Neural cell (in vitro differentiated cells): ENCODE data around the gene SPDYE1.
"Not testable (repeated sequence)": the region's sequence is repeated elsewhere in the genome, so short reads cannot be mapped to it uniquely, and the experiment has no call there.

Source experiments
- EP300 ChIP-seq: fragments of 450-650 bp; conservative IDR thresholded peaks from 2 replicates; pipeline ENCODE4 v1.6.1; 2014; ENCODE audit warnings: antibody characterized with exemption, mild to moderate bottlenecking, moderate library complexity; ENCODE audit not compliant: poor library complexity, severe bottlenecking
- EZH2 ChIP-seq: fragments of 200-600, 300-800 bp; shearing (Covaris generic), sonication (generic); IDR thresholded peaks from 2 replicates; pipeline ENCODE4 v1.6.1; 2014; ENCODE audit warnings: antibody characterized with exemption, low read length, borderline replicate concordance, mild to moderate bottlenecking; ENCODE audit not compliant: insufficient read depth, poor library complexity, severe bottlenecking
- MXI1 ChIP-seq: fragments of 450-650 bp; conservative IDR thresholded peaks from 2 replicates; pipeline ENCODE4 v1.6.1; 2014; ENCODE audit warnings: antibody characterized with exemption, mild to moderate bottlenecking; ENCODE audit not compliant: poor library complexity, severe bottlenecking
- POLR2AphosphoS5 ChIP-seq: IDR thresholded peaks from 2 replicates; pipeline ENCODE4 v1.6.1; 2012
- RAD21 ChIP-seq: fragments of 450-650 bp; conservative IDR thresholded peaks from 2 replicates; pipeline ENCODE4 v1.6.1; 2014; ENCODE audit warnings: antibody characterized with exemption, mild to moderate bottlenecking, moderate library complexity
- SMC3 ChIP-seq: fragments of 450-650 bp; conservative IDR thresholded peaks from 2 replicates; pipeline ENCODE4 v1.6.1; 2014; ENCODE audit warnings: antibody characterized with exemption, mild to moderate bottlenecking, moderate library complexity; ENCODE audit not compliant: poor library complexity
- TAF1 ChIP-seq: IDR thresholded peaks from 2 replicates; pipeline ENCODE4 v1.6.1; 2012; ENCODE audit warnings: low read depth
- TF ChIP-seq, protein P1 (sequence below): IDR thresholded peaks from 2 replicates; pipeline ENCODE4 v1.6.1; 2012; ENCODE audit warnings: borderline replicate concordance
- TF ChIP-seq, protein P2 (sequence below): fragments of 450-650 bp; IDR thresholded peaks from 2 replicates; pipeline ENCODE4 v1.5.1; 2014; ENCODE audit warnings: antibody characterized with exemption, mild to moderate bottlenecking, moderate library complexity; ENCODE audit not compliant: poor library complexity, severe bottlenecking

DNA sequence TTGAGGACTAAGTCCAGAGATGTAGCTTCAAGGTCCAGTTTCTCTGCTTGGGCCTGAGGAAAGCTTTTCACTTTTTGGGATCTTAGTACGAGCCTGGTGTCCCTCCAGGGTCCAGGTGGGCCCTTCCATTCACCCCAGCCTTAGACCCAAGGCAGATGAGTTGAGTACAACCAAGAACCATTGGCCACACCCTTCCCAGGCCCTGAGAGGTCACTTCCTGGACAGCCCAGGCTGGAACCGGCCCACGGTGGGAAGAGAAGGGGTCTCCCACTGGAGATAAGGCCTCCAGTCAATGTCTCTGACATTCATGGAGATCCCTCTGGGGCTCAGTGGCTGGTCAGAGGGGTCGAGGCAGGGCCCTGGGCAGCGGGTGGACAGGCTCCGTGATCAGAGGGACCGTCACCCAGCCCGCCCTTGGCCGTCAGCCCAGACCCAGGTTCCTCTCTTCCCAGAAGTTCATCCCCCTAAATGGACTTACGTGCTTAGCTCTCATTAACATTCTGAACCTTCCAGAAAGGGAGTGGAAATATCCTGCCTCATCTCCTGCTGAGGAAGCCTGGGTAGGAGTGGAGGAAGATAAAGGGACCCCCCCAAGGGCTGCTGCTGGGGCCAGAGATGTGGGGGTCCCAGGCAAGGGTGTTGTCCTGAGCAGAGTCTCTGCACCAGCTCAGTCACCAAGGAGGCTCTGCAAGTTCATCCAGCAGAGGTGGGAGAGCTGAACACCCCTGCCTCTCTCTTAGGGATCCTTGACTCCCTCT, 22.8 kb upstream of the SPDYE1 start:
- TF ChIP-seq, protein P1, sequence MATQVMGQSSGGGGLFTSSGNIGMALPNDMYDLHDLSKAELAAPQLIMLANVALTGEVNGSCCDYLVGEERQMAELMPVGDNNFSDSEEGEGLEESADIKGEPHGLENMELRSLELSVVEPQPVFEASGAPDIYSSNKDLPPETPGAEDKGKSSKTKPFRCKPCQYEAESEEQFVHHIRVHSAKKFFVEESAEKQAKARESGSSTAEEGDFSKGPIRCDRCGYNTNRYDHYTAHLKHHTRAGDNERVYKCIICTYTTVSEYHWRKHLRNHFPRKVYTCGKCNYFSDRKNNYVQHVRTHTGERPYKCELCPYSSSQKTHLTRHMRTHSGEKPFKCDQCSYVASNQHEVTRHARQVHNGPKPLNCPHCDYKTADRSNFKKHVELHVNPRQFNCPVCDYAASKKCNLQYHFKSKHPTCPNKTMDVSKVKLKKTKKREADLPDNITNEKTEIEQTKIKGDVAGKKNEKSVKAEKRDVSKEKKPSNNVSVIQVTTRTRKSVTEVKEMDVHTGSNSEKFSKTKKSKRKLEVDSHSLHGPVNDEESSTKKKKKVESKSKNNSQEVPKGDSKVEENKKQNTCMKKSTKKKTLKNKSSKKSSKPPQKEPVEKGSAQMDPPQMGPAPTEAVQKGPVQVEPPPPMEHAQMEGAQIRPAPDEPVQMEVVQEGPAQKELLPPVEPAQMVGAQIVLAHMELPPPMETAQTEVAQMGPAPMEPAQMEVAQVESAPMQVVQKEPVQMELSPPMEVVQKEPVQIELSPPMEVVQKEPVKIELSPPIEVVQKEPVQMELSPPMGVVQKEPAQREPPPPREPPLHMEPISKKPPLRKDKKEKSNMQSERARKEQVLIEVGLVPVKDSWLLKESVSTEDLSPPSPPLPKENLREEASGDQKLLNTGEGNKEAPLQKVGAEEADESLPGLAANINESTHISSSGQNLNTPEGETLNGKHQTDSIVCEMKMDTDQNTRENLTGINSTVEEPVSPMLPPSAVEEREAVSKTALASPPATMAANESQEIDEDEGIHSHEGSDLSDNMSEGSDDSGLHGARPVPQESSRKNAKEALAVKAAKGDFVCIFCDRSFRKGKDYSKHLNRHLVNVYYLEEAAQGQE: not testable (repeated sequence)
- TF ChIP-seq, protein P2, sequence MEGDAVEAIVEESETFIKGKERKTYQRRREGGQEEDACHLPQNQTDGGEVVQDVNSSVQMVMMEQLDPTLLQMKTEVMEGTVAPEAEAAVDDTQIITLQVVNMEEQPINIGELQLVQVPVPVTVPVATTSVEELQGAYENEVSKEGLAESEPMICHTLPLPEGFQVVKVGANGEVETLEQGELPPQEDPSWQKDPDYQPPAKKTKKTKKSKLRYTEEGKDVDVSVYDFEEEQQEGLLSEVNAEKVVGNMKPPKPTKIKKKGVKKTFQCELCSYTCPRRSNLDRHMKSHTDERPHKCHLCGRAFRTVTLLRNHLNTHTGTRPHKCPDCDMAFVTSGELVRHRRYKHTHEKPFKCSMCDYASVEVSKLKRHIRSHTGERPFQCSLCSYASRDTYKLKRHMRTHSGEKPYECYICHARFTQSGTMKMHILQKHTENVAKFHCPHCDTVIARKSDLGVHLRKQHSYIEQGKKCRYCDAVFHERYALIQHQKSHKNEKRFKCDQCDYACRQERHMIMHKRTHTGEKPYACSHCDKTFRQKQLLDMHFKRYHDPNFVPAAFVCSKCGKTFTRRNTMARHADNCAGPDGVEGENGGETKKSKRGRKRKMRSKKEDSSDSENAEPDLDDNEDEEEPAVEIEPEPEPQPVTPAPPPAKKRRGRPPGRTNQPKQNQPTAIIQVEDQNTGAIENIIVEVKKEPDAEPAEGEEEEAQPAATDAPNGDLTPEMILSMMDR: not testable (repeated sequence)
- TF ChIP-seq EZH2, RAD21, POLR2AphosphoS5, EP300, MXI1, SMC3, TAF1: not testable (repeated sequence)
